ENCODE data around the gene ZFAND4.
A peak's percentile ranks its signal among the peaks of the same experiment; 100 is the strongest.
"Not testable (repeated sequence)": the region's sequence is repeated elsewhere in the genome, so short reads cannot be mapped to it uniquely, and the experiment has no call there.

The ZFAND4 gene

GRCh38 chr10:45654753-45655141, 17.8 kb downstream of the ZFAND4 start:
- Mint-ChIP-seq H3K36me3 (peaks cover 14% of the 10 kb centered on the region), H3K4me1 (peaks cover 20% of the 10 kb centered on the region), H3K27ac (peak overlapping the region; percentile 27)
- H3K4me3 Mint-ChIP-seq; DNase-seq (ENCODE audit: low spot score in 2 of 2); H3K9me3 Mint-ChIP-seq; ATAC-seq: not testable (repeated sequence)

- no peaks in the 10 kb centered on the region for H3K9me3 Mint-ChIP-seq
- H3K4me1 Mint-ChIP-seq: peaks cover 16% of the 10 kb centered on the region
- H3K36me3 Mint-ChIP-seq: peaks cover 16% of the 10 kb centered on the region
- H3K27ac Mint-ChIP-seq: no peak overlapping the region
- DNase-seq (ENCODE audit: low spot score in 2 of 2) (no peak), ATAC-seq (no peak)
- H3K4me3 Mint-ChIP-seq: no peak overlapping the region
Observed at GRCh38 chr10:45653454-45653853, 19.1 kb downstream of the ZFAND4 start.

GRCh38 chr10:45652511-45652910, 20.1 kb downstream of the ZFAND4 start:
- Mint-ChIP-seq H3K27ac (no peak overlapping the region), H3K4me3 (no peak overlapping the region), H3K9me3 (no peaks in the 10 kb centered on the region), H3K36me3 (peaks cover 25% of the 10 kb centered on the region), H3K4me1 (peaks cover 12% of the 10 kb centered on the region)
- DNase-seq (ENCODE audit: low spot score in 2 of 2): no peak
- no peak for ATAC-seq

GRCh38 chr10:45649296-45649695, 23.3 kb downstream of the ZFAND4 start:
- Mint-ChIP-seq H3K36me3 (peaks cover 32% of the 10 kb centered on the region), H3K4me1 (peaks cover 6% of the 10 kb centered on the region), H3K4me3 (no peak overlapping the region), H3K27ac (no peak overlapping the region), H3K9me3 (no peaks in the 10 kb centered on the region)
- DNase-seq (ENCODE audit: low spot score in 2 of 2) (no peak), ATAC-seq (no peak)

GRCh38 chr10:45647118-45647517, 25.5 kb downstream of the ZFAND4 start:
- no peak overlapping the region for H3K4me3 Mint-ChIP-seq
- H3K4me1 Mint-ChIP-seq: no peaks in the 10 kb centered on the region
- no peak for ATAC-seq
- DNase-seq (ENCODE audit: low spot score in 2 of 2): no peak
- H3K36me3 Mint-ChIP-seq: peaks cover 32% of the 10 kb centered on the region
- no peaks in the 10 kb centered on the region for H3K9me3 Mint-ChIP-seq
- peak overlapping the region; percentile 2 for H3K27ac Mint-ChIP-seq

- no peaks in the 10 kb centered on the region for H3K4me1 Mint-ChIP-seq
- peaks cover 32% of the 10 kb centered on the region for H3K36me3 Mint-ChIP-seq
- H3K9me3 Mint-ChIP-seq: no peaks in the 10 kb centered on the region
- H3K4me3 Mint-ChIP-seq: no peak overlapping the region
- H3K27ac Mint-ChIP-seq: peak overlapping the region; percentile 2
- ATAC-seq (no peak), DNase-seq (ENCODE audit: low spot score in 2 of 2) (no peak)
Observed at GRCh38 chr10:45646384-45647050, 26.1 kb downstream of the ZFAND4 start.

GRCh38 chr10:45644527-45644926, 28.0 kb downstream of the ZFAND4 start:
- no peak overlapping the region for H3K27ac Mint-ChIP-seq
- ATAC-seq: no peak
- no peaks in the 10 kb centered on the region for H3K4me1 Mint-ChIP-seq
- H3K4me3 Mint-ChIP-seq: no peak overlapping the region
- peaks cover 49% of the 10 kb centered on the region for H3K36me3 Mint-ChIP-seq
- no peaks in the 10 kb centered on the region for H3K9me3 Mint-ChIP-seq
- no peak for DNase-seq (ENCODE audit: low spot score in 2 of 2)

- Mint-ChIP-seq H3K9me3 (no peaks in the 10 kb centered on the region), H3K4me1 (no peaks in the 10 kb centered on the region), H3K36me3 (peaks cover 48% of the 10 kb centered on the region), H3K4me3 (no peak overlapping the region), H3K27ac (no peak overlapping the region)
- no peak for ATAC-seq
- DNase-seq (ENCODE audit: low spot score in 2 of 2): no peak
Observed at GRCh38 chr10:45640941-45641340, 31.6 kb downstream of the ZFAND4 start.

- DNase-seq (ENCODE audit: low spot score in 2 of 2): no peak
- no peak for ATAC-seq
- Mint-ChIP-seq H3K36me3 (peaks cover 42% of the 10 kb centered on the region), H3K4me3 (no peak overlapping the region), H3K4me1 (no peaks in the 10 kb centered on the region), H3K9me3 (no peaks in the 10 kb centered on the region), H3K27ac (peak overlapping the region; percentile 52)
Observed at GRCh38 chr10:45640049-45640448, 32.5 kb downstream of the ZFAND4 start.

GRCh38 chr10:45627412-45628048, 45.0 kb downstream of the ZFAND4 start:
- Mint-ChIP-seq H3K27ac (no peak overlapping the region), H3K4me1 (no peaks in the 10 kb centered on the region), H3K4me3 (no peak overlapping the region), H3K9me3 (no peaks in the 10 kb centered on the region), H3K36me3 (peaks cover 11% of the 10 kb centered on the region)
- DNase-seq (ENCODE audit: low spot score in 2 of 2) (no peak), ATAC-seq (no peak)

GRCh38 chr10:45625879-45626278, 46.7 kb downstream of the ZFAND4 start:
- no peaks in the 10 kb centered on the region for H3K4me1 Mint-ChIP-seq
- H3K9me3 Mint-ChIP-seq: no peaks in the 10 kb centered on the region
- H3K27ac Mint-ChIP-seq: no peak overlapping the region
- ATAC-seq (no peak), DNase-seq (ENCODE audit: low spot score in 2 of 2) (no peak)
- H3K36me3 Mint-ChIP-seq: peaks cover 5% of the 10 kb centered on the region
- H3K4me3 Mint-ChIP-seq: no peak overlapping the region

GRCh38 chr10:45624724-45625123, 47.8 kb downstream of the ZFAND4 start:
- DNase-seq (ENCODE audit: low spot score in 2 of 2): no peak
- Mint-ChIP-seq H3K9me3 (no peaks in the 10 kb centered on the region), H3K4me1 (no peaks in the 10 kb centered on the region), H3K27ac (no peak overlapping the region), H3K36me3 (peaks cover 5% of the 10 kb centered on the region), H3K4me3 (no peak overlapping the region)
- no peak for ATAC-seq

- no peak overlapping the region for H3K27ac Mint-ChIP-seq
- H3K9me3 Mint-ChIP-seq: no peaks in the 10 kb centered on the region
- ATAC-seq: no peak
- no peaks in the 10 kb centered on the region for H3K4me1 Mint-ChIP-seq
- no peak for DNase-seq (ENCODE audit: low spot score in 2 of 2)
- H3K36me3 Mint-ChIP-seq: peaks cover 22% of the 10 kb centered on the region
- H3K4me3 Mint-ChIP-seq: no peak overlapping the region
Observed at GRCh38 chr10:45614869-45615268, 57.7 kb downstream of the ZFAND4 start.

GRCh38 chr10:45612741-45613140, 59.8 kb downstream of the ZFAND4 start:
- Mint-ChIP-seq H3K9me3 (no peaks in the 10 kb centered on the region), H3K36me3 (peaks cover 22% of the 10 kb centered on the region), H3K4me3 (no peak overlapping the region), H3K27ac (no peak overlapping the region), H3K4me1 (no peaks in the 10 kb centered on the region)
- DNase-seq (ENCODE audit: low spot score in 2 of 2) (no peak), ATAC-seq (no peak)

GRCh38 chr10:45608052-45608451, 64.5 kb downstream of the ZFAND4 start:
- DNase-seq (ENCODE audit: low spot score in 2 of 2): no peak
- Mint-ChIP-seq H3K4me1 (no peaks in the 10 kb centered on the region), H3K9me3 (no peaks in the 10 kb centered on the region), H3K27ac (no peak overlapping the region), H3K4me3 (no peak overlapping the region), H3K36me3 (peaks cover 10% of the 10 kb centered on the region)
- ATAC-seq: no peak

- DNase-seq (ENCODE audit: low spot score in 2 of 2) (no peak), ATAC-seq (no peak)
- H3K4me3 Mint-ChIP-seq: no peak overlapping the region
- H3K9me3 Mint-ChIP-seq: no peaks in the 10 kb centered on the region
- H3K36me3 Mint-ChIP-seq: peaks cover 2% of the 10 kb centered on the region
- no peak overlapping the region for H3K27ac Mint-ChIP-seq
- H3K4me1 Mint-ChIP-seq: no peaks in the 10 kb centered on the region
Observed at GRCh38 chr10:45607276-45607675, 65.3 kb downstream of the ZFAND4 start.
